Upper lobe of left lung (tissue), 4 donors: ENCODE data around the gene IFI27L2.

Experiments used
- EP300 ChIP-seq, 4 donors: sonication (generic); formaldehyde crosslinking; IDR thresholded peaks; one replicate each; pipeline ENCODE4 v1.5.1; 2017; ENCODE audit warnings: antibody characterized with exemption in 4 of 4, control low read depth in 2 of 4
- POLR2A ChIP-seq, 4 donors: fragments of 450-650 bp; IDR thresholded peaks; one replicate each; pipeline ENCODE4 v1.5.1; 2016 to 2017; ENCODE audit warnings: antibody characterized with exemption in 4 of 4, mild to moderate bottlenecking in 2 of 4

GRCh38 chr14:94098326-94098992 is 30.9 kb downstream of the IFI27L2 start:
- TF ChIP-seq EP300 (IDR thresholded peaks at IDR 0.05) (no peak), POLR2A (IDR thresholded peaks at IDR 0.05) (no peak)
